ENCODE measurements around the gene BICD1. TPM values are rescaled to one million over a fixed set of nuclear protein-coding genes. Genes with fewer than 3 reads are reported as not detected.

The BICD1 gene
- total RNA-seq (10 to 100 TPM; 53.4 to 75.5 (median 63.6) TPM), polyA plus RNA-seq (10 to 100 TPM; 19.4 to 33.7 TPM)
- long read RNA-seq, donor 1, full-length matches to known transcripts: 11 of 79 reads
- long read RNA-seq, donor 1, partial matches to known transcripts: 50 of 79 reads
- long read RNA-seq, donor 1, other reads (novel, unspliced or antisense): 18 of 79 reads
- long read RNA-seq, donor 2, transcript BICD1-207 (1 exons, 1,962 nt): major isoform, 7 of 8 reads
- long read RNA-seq, donor 2, partial matches to known transcripts: 0 of 8 reads
- long read RNA-seq, donor 2, other reads (novel, unspliced or antisense): 0 of 8 reads
- long read RNA-seq, donor 3, partial matches to known transcripts: 6 of 25 reads
- long read RNA-seq, donor 3, other reads (novel, unspliced or antisense): 15 of 25 reads

DNA sequence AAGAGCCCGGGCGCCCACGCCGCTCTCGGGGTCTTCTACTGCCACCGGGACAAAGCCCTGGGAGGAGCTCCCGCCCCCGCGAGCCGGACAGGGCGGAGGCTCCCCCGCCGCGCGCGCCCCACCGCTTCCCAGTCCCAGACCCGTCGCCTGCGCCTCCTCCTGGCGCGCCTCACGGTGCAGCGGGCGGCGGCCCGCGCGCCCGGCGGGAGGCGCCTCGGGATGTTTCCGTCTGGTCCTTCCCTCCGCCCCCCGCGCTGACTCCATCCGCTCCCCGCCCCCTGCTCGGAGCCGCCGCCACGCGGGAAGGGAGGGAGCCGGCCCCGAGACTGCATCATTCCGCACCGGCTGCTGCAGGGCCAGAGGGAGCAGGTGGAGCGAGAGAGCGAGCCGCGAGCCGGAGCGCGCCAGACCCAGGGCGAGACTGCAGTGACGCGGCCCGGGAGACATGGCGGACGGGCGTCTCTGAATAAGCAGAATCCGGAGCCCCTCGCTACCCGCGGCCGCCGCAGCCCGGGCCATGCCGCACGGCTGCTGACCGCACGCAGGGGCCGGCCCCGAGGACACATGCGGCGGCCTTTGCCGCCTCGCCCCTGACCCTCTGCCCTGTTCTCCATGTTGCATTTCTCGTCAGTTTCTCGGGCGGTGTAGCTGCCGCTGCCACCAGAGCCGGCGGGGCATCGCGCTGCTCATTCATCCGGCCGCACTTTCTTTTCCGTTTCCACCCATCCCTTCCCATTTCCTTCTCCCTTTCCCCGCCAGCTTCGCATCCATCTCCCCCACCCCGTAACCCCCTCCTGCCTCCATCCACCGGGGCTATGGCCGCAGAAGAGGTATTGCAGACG, at the start of gene BICD1:
TSS of gene BICD1 (plus strand) at position 331 of the 842 bp plus-strand sequence. CDS start at position 816, 485 bp downstream.
- intact Hi-C loops (cut with DNase I): no loop called here
- TF ChIP-seq, protein P1, sequence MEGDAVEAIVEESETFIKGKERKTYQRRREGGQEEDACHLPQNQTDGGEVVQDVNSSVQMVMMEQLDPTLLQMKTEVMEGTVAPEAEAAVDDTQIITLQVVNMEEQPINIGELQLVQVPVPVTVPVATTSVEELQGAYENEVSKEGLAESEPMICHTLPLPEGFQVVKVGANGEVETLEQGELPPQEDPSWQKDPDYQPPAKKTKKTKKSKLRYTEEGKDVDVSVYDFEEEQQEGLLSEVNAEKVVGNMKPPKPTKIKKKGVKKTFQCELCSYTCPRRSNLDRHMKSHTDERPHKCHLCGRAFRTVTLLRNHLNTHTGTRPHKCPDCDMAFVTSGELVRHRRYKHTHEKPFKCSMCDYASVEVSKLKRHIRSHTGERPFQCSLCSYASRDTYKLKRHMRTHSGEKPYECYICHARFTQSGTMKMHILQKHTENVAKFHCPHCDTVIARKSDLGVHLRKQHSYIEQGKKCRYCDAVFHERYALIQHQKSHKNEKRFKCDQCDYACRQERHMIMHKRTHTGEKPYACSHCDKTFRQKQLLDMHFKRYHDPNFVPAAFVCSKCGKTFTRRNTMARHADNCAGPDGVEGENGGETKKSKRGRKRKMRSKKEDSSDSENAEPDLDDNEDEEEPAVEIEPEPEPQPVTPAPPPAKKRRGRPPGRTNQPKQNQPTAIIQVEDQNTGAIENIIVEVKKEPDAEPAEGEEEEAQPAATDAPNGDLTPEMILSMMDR (IDR thresholded peaks at IDR 0.05): peak; percentile 31 to 65 (median 58)
- peak; percentile 91 for TF ChIP-seq POLR2A (IDR thresholded peaks at IDR 0.05)
- no peak for TF ChIP-seq EP300 (IDR thresholded peaks at IDR 0.05)
- H3K4me1 ChIP-seq (ENCODE audit: insufficient read depth): peaks cover 4% of the 10 kb centered on the region
- no peaks in the 10 kb centered on the region for H3K9me3 ChIP-seq
- no peaks in the 10 kb centered on the region for H3K36me3 ChIP-seq
- H3K27ac ChIP-seq: peak within 1 kb of the TSS; percentile 87 to 88
- H3K27me3 ChIP-seq: no peaks in the 10 kb centered on the region
- 0 to 2% (median 1%) methylated on average over 31 to 96 of the region's 96 CpGs for WGBS, 3 donors
- peak within 1 kb of the TSS; percentile 98 for H3K4me3 ChIP-seq
- DNase-seq: peak; percentile 94 to 95 (median 94)

DNA sequence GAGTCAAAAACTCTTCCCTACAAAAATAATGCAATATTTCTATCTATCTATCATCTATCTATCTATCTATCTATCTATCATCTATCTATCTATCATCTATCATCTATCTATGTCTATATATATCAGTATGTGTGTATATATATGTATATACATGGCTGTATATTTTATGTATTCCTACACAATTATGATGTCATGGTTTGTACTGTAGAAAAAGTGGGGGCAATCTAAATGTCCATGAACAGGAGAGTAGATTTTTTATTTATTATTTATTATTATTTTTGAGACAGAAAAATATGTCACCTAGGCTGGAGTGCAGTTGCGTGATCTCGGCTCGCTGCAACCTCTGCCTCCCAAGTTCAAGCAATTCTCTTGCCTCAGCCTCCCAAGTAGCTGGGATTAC, 45.6 kb upstream of the BICD1 start:
- no peak for DNase-seq
- H3K4me3 ChIP-seq: no peak overlapping the region
- TF ChIP-seq POLR2A (IDR thresholded peaks at IDR 0.05): no peak
- TF ChIP-seq, protein P1 (IDR thresholded peaks at IDR 0.05): no peak
- TF ChIP-seq EP300 (IDR thresholded peaks at IDR 0.05): no peak
- no peak overlapping the region for H3K27ac ChIP-seq
- no peaks in the 10 kb centered on the region for H3K27me3 ChIP-seq
- no peaks in the 10 kb centered on the region for H3K36me3 ChIP-seq
- no peaks in the 10 kb centered on the region for H3K9me3 ChIP-seq
- H3K4me1 ChIP-seq (ENCODE audit: insufficient read depth): peaks cover 5% of the 10 kb centered on the region
- intact Hi-C loops (cut with DNase I): loop anchor here in 2 of 4 donors (10.0 kb wide), 2 partner anchors 244 to 254 kb away; no protein-coding TSS in a partner anchor
- 95 to 98% (median 97%) methylated on average over 3 of the region's 3 CpGs for WGBS, 3 donors

DNA sequence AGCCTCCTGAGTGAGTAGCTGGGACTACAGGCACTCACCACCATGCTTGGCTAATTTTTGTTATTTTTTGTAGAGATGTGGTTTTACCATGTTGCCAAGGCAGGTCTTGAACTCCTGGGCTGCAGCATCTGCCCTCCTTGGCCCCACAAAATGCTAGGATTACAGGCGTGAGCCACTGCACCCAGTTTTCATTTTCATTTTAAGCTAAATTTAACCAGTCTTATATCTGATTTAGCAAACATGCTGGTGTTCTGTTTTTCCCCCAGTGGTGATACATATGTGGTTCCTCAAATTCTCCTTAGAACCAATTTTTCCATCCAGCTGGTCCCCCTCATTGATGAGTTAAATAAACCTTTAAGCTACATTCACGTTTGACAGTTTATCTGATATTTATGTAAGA, 43.8 kb upstream of the BICD1 start:
- DNase-seq: no peak
- WGBS, 3 donors: 20 to 26% (median 25%) methylated on average over 2 of the region's 2 CpGs
- peaks cover 5% of the 10 kb centered on the region for H3K4me1 ChIP-seq (ENCODE audit: insufficient read depth)
- no peak for TF ChIP-seq EP300 (IDR thresholded peaks at IDR 0.05)
- TF ChIP-seq, protein P1 (IDR thresholded peaks at IDR 0.05): no peak
- no peak for TF ChIP-seq POLR2A (IDR thresholded peaks at IDR 0.05)
- H3K27me3 ChIP-seq: no peaks in the 10 kb centered on the region
- H3K36me3 ChIP-seq: no peaks in the 10 kb centered on the region
- no peaks in the 10 kb centered on the region for H3K9me3 ChIP-seq
- H3K27ac ChIP-seq: no peak overlapping the region
- no peak overlapping the region for H3K4me3 ChIP-seq
- intact Hi-C loops (cut with DNase I): loop anchor here in 2 of 4 donors (10.0 kb wide), 2 partner anchors 242 to 252 kb away; no protein-coding TSS in a partner anchor

DNA sequence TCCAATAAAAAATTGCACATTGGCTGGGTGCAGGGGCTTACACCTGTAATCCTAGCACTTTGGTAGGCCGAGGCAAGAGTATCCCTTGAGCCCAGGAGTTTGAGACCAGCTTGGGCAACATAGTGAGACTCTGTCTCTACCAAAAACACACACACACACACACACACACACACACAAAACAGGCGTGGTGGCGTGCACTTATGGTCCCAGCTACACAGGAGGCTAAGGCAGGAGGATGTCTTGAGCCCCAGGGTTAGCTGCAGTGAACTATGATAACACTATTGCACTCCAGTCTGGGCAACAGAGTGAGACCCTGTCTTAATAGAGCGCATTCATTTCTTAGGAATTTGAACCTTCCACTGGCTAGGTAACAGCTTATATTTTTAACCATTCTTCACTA, 42.9 kb upstream of the BICD1 start:
- 93 to 98% (median 97%) methylated on average over 4 of the region's 4 CpGs for WGBS, 3 donors
- no peaks in the 10 kb centered on the region for H3K27me3 ChIP-seq
- no peaks in the 10 kb centered on the region for H3K9me3 ChIP-seq
- peaks cover 5% of the 10 kb centered on the region for H3K4me1 ChIP-seq (ENCODE audit: insufficient read depth)
- H3K4me3 ChIP-seq: no peak overlapping the region
- TF ChIP-seq EP300 (IDR thresholded peaks at IDR 0.05) (no peak), POLR2A (IDR thresholded peaks at IDR 0.05) (no peak)
- TF ChIP-seq, protein P1 (IDR thresholded peaks at IDR 0.05): no peak
- no peak for DNase-seq
- no peak overlapping the region for H3K27ac ChIP-seq
- H3K36me3 ChIP-seq: no peaks in the 10 kb centered on the region
- intact Hi-C loops (cut with DNase I): loop anchor here in 2 of 4 donors (10.0 kb wide), 2 partner anchors 241 to 251 kb away; no protein-coding TSS in a partner anchor

Measured in ovary (tissue), 10 donors.